Ovary (tissue), 9 donors: ENCODE results near the gene DNM1. TPM values are rescaled to one million over a fixed set of nuclear protein-coding genes. Genes with fewer than 3 reads are reported as not detected.

Experiments used
- DNase-seq, 5 donors: peaks; one replicate each; pipeline ENCODE4 v3.0.0-alpha.2; 2019 to 2020
- H3K27ac ChIP-seq, 2 donors: fragments of 200-600 bp; one replicate each; pipeline versions ENCODE4 v1.5.1 to v1.8.0; 2019 to 2022
- H3K27me3 ChIP-seq: fragments of 200-600 bp; one replicate; pipeline ENCODE4 v1.8.0; 2022
- H3K36me3 ChIP-seq: fragments of 200-600 bp; sonication (generic); one replicate; pipeline ENCODE4 v1.5.1; 2019
- H3K4me1 ChIP-seq: one replicate; pipeline ENCODE4 v1.8.1; 2013; ENCODE audit warnings: mild to moderate bottlenecking, moderate library complexity; ENCODE audit not compliant: insufficient read depth
- H3K4me3 ChIP-seq: fragments of 200-600 bp; sonication (generic); one replicate; pipeline ENCODE4 v1.5.1; 2017
- H3K9me3 ChIP-seq, 2 donors: fragments of 200-600 bp in 1 of 2; sonication (generic) in 1 of 2; one replicate each; pipeline versions ENCODE4 v1.5.1 to v1.8.1; 2013 to 2019; ENCODE audit warnings: mild to moderate bottlenecking in 1 of 2, moderate library complexity in 1 of 2
- CTCF ChIP-seq, 3 donors: fragments of 450-650 bp in 2 of 3; fragments of 200-600 bp in 1 of 3; IDR thresholded peaks; one replicate each; pipeline versions ENCODE4 v1.5.1 to v1.8.0; 2016 to 2022; ENCODE audit warnings: antibody characterized with exemption in 3 of 3, mild to moderate bottlenecking in 1 of 3
- EP300 ChIP-seq: sonication (generic); formaldehyde crosslinking; IDR thresholded peaks from one replicate; pipeline ENCODE4 v1.6.1; 2017; ENCODE audit warnings: antibody characterized with exemption
- POLR2A ChIP-seq: fragments of 450-650 bp; IDR thresholded peaks from one replicate; pipeline ENCODE4 v1.6.1; 2017; ENCODE audit warnings: antibody characterized with exemption, mild to moderate bottlenecking, moderate library complexity
- WGBS, 3 donors: extraction: QIAGEN DNeasy Blood & Tissue Kit in 1 of 3; methylation state at CpG; one replicate each; pipeline versions ENCODE4 v1.1.5 to v1.1.7; 2013 to 2017; 5-methylcytosine and 5-hydroxymethylcytosine counted together
- intact Hi-C, 4 donors: fragments of 100-400 bp; cut with DNase I; formaldehyde crosslinking; loops; one replicate each; pipeline versions ENCODE4 v1.11.0 to v1.15.1; 2022 to 2023
- polyA plus RNA-seq, 2 donors: library from polyadenylated mRNA; stranded (reverse); fragments of 200-250 nt in 1 of 2; fragments of 350-450 nt in 1 of 2; fragmentation: Illumina TruSeq in 1 of 2; extraction: RNeasy Lipid Tissue Mini Kit (QIAGEN cat#74804) in 1 of 2; gene quantifications; one replicate each; pipeline ENCODE4 v1.2.3, GENCODE V29; 2013 to 2014
- total RNA-seq, 7 donors: library from RNA; depleted of rRNA in 2 of 7; stranded (reverse); fragments of >200 nt in 2 of 7; fragmentation: NEBNext Ultra II Directional in 3 of 7; extraction: Animal tissue kit (Norgen Biotek cat#: 25700) in 3 of 7; gene quantifications; one replicate each; pipeline versions ENCODE4 v1.1.0 to v1.2.4, GENCODE V29; 2016 to 2023
- donor health status: DM: no; HTN: no; CAD: no; lungs with moderate emphysema.
- donor health status: DM: no; HTN: no; CAD: no.
- donor health status: Bipolar disorder and iron deficiency.
- donor health status: DM: yes; HTN: yes; CAD: no.
- donor health status: DM: no; HTN: no; CAD: no.
- donor health status: DM: yes; HTN: yes; CAD: no.

DNM1 gene
- total and polyA plus RNA-seq, 9 donors = 1.2 to 10.4 (median 4.6) TPM

- no peak for DNase-seq
- no peaks in the 10 kb centered on the region for H3K27me3 ChIP-seq
- no peak overlapping the region for H3K27ac ChIP-seq
- H3K4me3 ChIP-seq = no peak overlapping the region
- intact Hi-C loops = no loop called here
- H3K9me3 ChIP-seq = no peaks in the 10 kb centered on the region
- no peak for TF ChIP-seq CTCF (IDR thresholded peaks at IDR 0.05)
- TF ChIP-seq POLR2A = no peak
- no peak for TF ChIP-seq EP300
- H3K4me1 ChIP-seq = no peaks in the 10 kb centered on the region
- H3K36me3 ChIP-seq = no peaks in the 10 kb centered on the region
- 69 to 77% (median 74%) methylated on average over 4 of the region's 4 CpGs for WGBS, 3 donors
Measured at GRCh38 chr9:128262687-128263086, 59.5 kb downstream of the DNM1 start.

GRCh38 chr9:128265348-128265847, 62.2 kb downstream of the DNM1 start:
- no peaks in the 10 kb centered on the region for H3K9me3 ChIP-seq
- 61 to 80% (median 71%) methylated on average over 10 of the region's 10 CpGs for WGBS, 3 donors
- no peak for TF ChIP-seq POLR2A
- TF ChIP-seq EP300 = no peak
- no peak for TF ChIP-seq CTCF (IDR thresholded peaks at IDR 0.05)
- H3K4me1 ChIP-seq = no peaks in the 10 kb centered on the region
- no peak for DNase-seq
- H3K27me3 ChIP-seq = no peaks in the 10 kb centered on the region
- intact Hi-C loops = no loop called here
- H3K4me3 ChIP-seq = no peak overlapping the region
- H3K27ac ChIP-seq = no peak overlapping the region
- no peaks in the 10 kb centered on the region for H3K36me3 ChIP-seq

DNA sequence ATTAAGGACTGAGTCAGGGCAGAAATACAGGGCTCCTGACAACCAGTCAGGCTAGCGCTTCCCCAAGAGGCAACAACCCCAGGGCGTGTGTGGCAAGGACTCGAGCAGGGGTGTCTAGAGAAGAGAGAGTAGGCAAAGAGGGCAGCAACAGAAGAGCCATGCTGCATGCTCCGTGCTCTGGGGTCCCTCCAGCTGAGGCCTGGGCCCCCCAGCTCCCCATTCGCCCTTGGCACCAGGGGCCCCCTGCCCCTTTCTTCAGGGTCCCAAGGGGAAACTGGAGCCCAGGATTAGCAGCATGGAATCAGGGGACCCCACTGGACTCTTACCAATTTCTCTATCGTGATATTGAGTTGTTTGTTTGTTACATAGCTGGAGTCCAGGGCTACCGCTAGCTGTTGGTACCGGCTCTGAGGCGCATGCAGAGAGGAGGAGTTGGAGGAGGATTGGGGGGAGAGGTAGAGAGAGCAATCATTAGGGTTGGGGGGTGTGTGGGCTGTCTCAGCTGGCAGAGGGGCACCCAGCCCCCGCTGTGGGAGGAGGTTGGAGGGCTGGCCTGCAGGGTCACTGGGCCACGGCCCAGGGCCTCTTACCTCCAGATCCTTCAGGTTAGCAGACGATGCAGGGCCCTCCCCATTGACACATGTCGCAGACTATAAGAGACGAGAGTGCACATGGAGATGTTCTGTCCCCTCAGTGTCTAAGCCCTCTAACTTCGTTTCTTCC, 63.9 kb downstream of the DNM1 start:
- TF ChIP-seq EP300 = no peak
- TF ChIP-seq CTCF (IDR thresholded peaks at IDR 0.05) = no peak
- TF ChIP-seq POLR2A = no peak

DNA sequence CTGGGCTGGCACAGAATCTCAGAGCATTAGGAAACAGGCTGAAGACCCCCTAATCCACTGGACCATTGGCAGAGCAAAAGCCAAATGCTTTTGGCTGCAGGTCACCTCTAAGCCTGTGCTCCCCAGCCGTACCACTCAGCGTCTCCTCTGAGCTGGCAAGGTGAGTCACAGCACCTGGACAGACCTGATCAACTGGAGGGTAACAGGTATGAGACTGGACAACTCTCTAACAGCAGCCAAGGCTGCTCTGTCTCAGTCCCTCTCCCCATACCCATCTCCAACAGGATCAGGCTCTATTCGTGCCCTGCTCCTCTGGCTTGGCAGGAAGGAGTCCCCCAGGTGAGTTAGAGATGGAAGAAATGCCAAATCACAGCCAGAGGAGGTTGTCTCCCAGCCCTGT, 67.9 kb downstream of the DNM1 start:
- H3K4me3 ChIP-seq = no peak overlapping the region
- WGBS, 3 donors = 82 to 93% (median 90%) methylated on average over 3 of the region's 3 CpGs
- H3K9me3 ChIP-seq = no peaks in the 10 kb centered on the region
- intact Hi-C loops = no loop called here
- peaks cover 2% of the 10 kb centered on the region for H3K4me1 ChIP-seq
- H3K27ac ChIP-seq = no peak overlapping the region
- H3K27me3 ChIP-seq = no peaks in the 10 kb centered on the region
- DNase-seq = no peak
- H3K36me3 ChIP-seq = no peaks in the 10 kb centered on the region
- no peak for TF ChIP-seq EP300

More for the DNA sequence above, 63.9 kb downstream of the DNM1 start:
- no peak overlapping the region for H3K27ac ChIP-seq
- no peaks in the 10 kb centered on the region for H3K4me1 ChIP-seq
- intact Hi-C loops = no loop called here
- H3K27me3 ChIP-seq = no peaks in the 10 kb centered on the region
- DNase-seq = no peak
- no peaks in the 10 kb centered on the region for H3K9me3 ChIP-seq
- no peak overlapping the region for H3K4me3 ChIP-seq
- 85 to 86% (median 86%) methylated on average over 15 of the region's 15 CpGs for WGBS, 3 donors
- no peaks in the 10 kb centered on the region for H3K36me3 ChIP-seq

GRCh38 chr9:128271512-128271911, 68.3 kb downstream of the DNM1 start:
- Histone ChIP-seq H3K4me3 (no peak overlapping the region), H3K4me1 (peaks cover 2% of the 10 kb centered on the region), H3K27me3 (no peaks in the 10 kb centered on the region), H3K9me3 (no peaks in the 10 kb centered on the region), H3K27ac (no peak overlapping the region), H3K36me3 (no peaks in the 10 kb centered on the region)
- intact Hi-C loops = no loop called here
- WGBS, 3 donors = 57 to 67% (median 67%) methylated on average over 5 of the region's 5 CpGs
- no peak for DNase-seq
- TF ChIP-seq EP300 = no peak
